ENCODE data around the gene ATG4D.

DNA sequence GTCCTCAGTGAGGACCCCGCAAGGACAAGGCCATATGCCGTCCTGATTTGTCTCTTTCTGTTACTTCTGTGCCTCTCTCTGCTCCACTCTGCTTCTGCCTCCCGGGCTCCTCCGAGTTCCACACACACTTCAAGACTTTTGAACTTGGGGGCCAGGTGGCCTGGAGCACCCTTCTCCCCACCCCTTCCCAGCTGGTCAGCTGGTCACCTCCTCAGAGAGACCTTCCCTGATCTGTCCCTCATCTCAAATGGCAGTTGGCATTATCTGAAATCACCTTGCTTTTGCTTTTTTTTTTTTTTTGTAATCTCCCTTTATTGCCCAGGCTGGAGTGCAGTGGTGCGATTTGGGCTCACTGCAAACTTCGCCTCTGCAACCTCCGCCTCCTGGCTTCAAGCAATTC is 24.3 kb upstream of the ATG4D start:
- TF ChIP-seq, protein P1, sequence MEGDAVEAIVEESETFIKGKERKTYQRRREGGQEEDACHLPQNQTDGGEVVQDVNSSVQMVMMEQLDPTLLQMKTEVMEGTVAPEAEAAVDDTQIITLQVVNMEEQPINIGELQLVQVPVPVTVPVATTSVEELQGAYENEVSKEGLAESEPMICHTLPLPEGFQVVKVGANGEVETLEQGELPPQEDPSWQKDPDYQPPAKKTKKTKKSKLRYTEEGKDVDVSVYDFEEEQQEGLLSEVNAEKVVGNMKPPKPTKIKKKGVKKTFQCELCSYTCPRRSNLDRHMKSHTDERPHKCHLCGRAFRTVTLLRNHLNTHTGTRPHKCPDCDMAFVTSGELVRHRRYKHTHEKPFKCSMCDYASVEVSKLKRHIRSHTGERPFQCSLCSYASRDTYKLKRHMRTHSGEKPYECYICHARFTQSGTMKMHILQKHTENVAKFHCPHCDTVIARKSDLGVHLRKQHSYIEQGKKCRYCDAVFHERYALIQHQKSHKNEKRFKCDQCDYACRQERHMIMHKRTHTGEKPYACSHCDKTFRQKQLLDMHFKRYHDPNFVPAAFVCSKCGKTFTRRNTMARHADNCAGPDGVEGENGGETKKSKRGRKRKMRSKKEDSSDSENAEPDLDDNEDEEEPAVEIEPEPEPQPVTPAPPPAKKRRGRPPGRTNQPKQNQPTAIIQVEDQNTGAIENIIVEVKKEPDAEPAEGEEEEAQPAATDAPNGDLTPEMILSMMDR (IDR thresholded peaks at IDR 0.05; ENCODE audit: low read depth, low read length, poor library complexity, severe bottlenecking) = no peak
- TF ChIP-seq EZH2phosphoT487 (IDR thresholded peaks at IDR 0.05; ENCODE audit: borderline replicate concordance, low read length) = no peak

Measured in DOHH2 (cell line).